WTC11 (cell line): ENCODE results near the gene PAFAH2.

ENCODE experiments used
- CTCF ChIP-seq: fragments of 200-600 bp; IDR thresholded peaks from 2 replicates; pipeline ENCODE4 v1.8.0; 2022; ENCODE audit warnings: antibody characterized with exemption
- ELF4 ChIP-seq: sonication (generic); formaldehyde crosslinking; IDR thresholded peaks from 2 replicates; pipeline ENCODE4 v1.8.1; 2022; ENCODE audit warnings: low read depth, mild to moderate bottlenecking, moderate library complexity, missing genetic modification reagents
- FOXK1 ChIP-seq: sonication (generic); formaldehyde crosslinking; IDR thresholded peaks from 2 replicates; pipeline ENCODE4 v1.8.0; 2022; ENCODE audit warnings: mild to moderate bottlenecking, moderate library complexity, missing genetic modification reagents
- MXD4 ChIP-seq: fragments of 250-450 bp; sonication (Bioruptor Pico); IDR thresholded peaks from 2 replicates; pipeline ENCODE4 v1.8.0; 2021; ENCODE audit warnings: mild to moderate bottlenecking, moderate library complexity, borderline replicate concordance
- MYBL2 ChIP-seq: sonication (generic); formaldehyde crosslinking; IDR thresholded peaks from 2 replicates; pipeline ENCODE4 v1.8.1; 2023; ENCODE audit warnings: mild to moderate bottlenecking, moderate library complexity, missing genetic modification reagents
- NFYB ChIP-seq: sonication (generic); formaldehyde crosslinking; conservative IDR thresholded peaks from 2 replicates; pipeline ENCODE4 v1.8.0; 2022; ENCODE audit warnings: low read depth, missing genetic modification reagents
- NR3C1 ChIP-seq: sonication (generic); formaldehyde crosslinking; conservative IDR thresholded peaks from 2 replicates; pipeline ENCODE4 v1.8.1; 2023; ENCODE audit warnings: low read depth, mild to moderate bottlenecking, missing genetic modification reagents
- SP1 ChIP-seq: sonication (generic); formaldehyde crosslinking; conservative IDR thresholded peaks from 2 replicates; pipeline ENCODE4 v1.8.1; 2022; ENCODE audit warnings: missing genetic modification reagents
- ZNF281 ChIP-seq: sonication (generic); formaldehyde crosslinking; IDR thresholded peaks from 2 replicates; pipeline ENCODE4 v1.8.0; 2023; ENCODE audit warnings: mild to moderate bottlenecking, missing genetic modification reagents

GRCh38 chr1:25916460-25916859 lies 81.4 kb downstream of the PAFAH2 start:
- TF ChIP-seq MYBL2 (CRISPR knock-in tag) = no peak
- TF ChIP-seq CTCF = no peak
- TF ChIP-seq ELF4 (CRISPR knock-in tag) = no peak
- no peak for TF ChIP-seq ZNF281 (CRISPR knock-in tag)
- TF ChIP-seq MXD4 (CRISPR knock-in tag) = no peak
- no peak for TF ChIP-seq SP1 (CRISPR knock-in tag)
- TF ChIP-seq NFYB (CRISPR knock-in tag) = no peak
- TF ChIP-seq NR3C1 = no peak
- no peak for TF ChIP-seq FOXK1 (CRISPR knock-in tag)
